PC-3 (cell line): Measurements from ENCODE around the gene IGFBPL1.

Source experiments
- CTCF ChIP-seq: fragments of 300-600 bp; sonication (generic); conservative IDR thresholded peaks from 2 replicates; pipeline ENCODE4 v1.5.1; 2017; ENCODE audit warnings: antibody characterized with exemption, low read depth, mild to moderate bottlenecking, low read length
- EZH2phosphoT487 ChIP-seq: fragments of 300-600 bp; sonication (generic); IDR thresholded peaks from 2 replicates; pipeline ENCODE4 v1.6.1; 2018; ENCODE audit warnings: mild to moderate bottlenecking, antibody characterized with exemption, low read length, borderline replicate concordance

DNA sequence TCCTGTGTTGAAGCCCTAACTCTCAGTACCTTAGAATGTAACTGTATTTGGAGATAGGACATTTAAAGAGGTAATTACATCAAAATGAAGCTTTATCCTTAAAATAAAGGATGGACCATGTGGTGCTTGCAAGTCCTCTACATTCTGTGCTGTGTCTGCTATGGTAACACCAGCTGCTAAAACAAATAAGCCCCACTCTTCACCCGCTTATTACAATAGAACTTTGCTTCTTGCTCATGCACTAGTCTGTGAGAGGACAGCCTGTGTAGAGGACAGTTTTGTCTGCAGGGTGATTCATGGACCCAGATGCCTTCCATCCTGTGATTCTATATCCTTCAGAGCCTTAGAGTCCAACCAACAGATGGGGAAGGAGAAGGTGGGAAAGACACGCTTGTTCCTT is 12.5 kb upstream of the IGFBPL1 start:
- no peak for TF ChIP-seq CTCF
- no peak for TF ChIP-seq EZH2phosphoT487
